Measurements from ENCODE around the gene SLC4A2.
A peak's percentile ranks its signal among the peaks of the same experiment; 100 is the strongest.

Gene SLC4A2

DNA sequence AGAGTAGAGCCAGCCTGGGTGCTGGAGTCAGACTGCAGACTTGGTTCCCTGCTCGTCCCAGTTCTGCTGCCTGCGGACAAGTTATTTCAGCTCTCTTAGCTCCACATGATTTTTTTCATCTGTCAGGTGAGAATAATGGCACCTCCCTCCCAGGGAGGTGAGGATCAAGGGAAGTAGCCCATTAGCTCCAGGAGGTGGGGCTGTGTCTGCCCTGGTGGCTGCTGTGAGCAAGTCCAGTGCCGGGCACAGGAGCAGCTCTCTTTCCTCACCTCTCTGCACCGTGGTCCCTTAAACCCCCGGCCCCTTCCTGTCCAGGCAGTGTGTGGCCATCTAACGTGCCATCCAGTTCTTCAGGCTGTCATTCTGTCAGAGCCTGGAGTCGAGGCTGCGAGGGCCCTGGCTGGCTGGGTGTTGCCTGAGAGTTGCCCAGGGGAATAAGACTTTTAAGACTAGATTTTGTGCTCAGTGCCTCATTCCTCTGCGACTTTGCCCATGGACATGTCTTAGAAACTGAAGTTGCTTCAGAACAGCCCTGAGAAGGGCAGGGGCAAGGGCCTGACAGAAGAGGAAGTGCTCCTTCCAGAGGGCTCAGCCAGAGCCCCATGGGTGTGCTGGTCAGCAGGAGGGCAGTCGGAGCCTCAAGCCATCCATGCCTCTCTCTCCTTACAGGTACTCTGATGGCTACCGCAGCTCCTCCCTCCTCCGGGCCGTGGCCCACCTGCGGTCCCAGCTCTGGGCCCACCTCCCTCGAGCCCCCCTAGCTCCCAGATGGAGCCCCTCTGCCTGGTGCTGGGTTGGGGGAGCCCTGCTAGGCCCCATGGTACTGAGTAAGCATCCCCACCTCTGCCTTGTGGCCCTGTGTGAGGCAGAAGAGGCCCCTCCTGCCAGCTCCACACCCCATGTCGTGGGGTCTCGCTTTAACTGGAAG lies 26.2 kb upstream of the SLC4A2 start:
- H2AK5ac ChIP-seq (ENCODE audit: low read depth, low read length) = no peak overlapping the region
- no peak overlapping the region for H3K4me3 ChIP-seq (ENCODE audit: low read length in 2 of 2)
- no peak overlapping the region for H3K4me2 ChIP-seq (ENCODE audit: insufficient read depth, low read length, poor library complexity, severe bottlenecking)
- H2BK15ac ChIP-seq (ENCODE audit: low read length) = no peak overlapping the region
- H3K27ac ChIP-seq (replicated peaks; ENCODE audit: low read length) = no peak overlapping the region
- no peak overlapping the region for H4K91ac ChIP-seq (ENCODE audit: low read depth, low read length, poor library complexity)
- no peak overlapping the region for H3K14ac ChIP-seq (ENCODE audit: low read length)
- no peaks in the 10 kb centered on the region for H3K9me3 ChIP-seq (replicated peaks in 1 of 2; ENCODE audit: control insufficient read depth in 2 of 2, insufficient read depth in 1 of 2, low read depth in 1 of 2, low read length in 2 of 2)
- no peak overlapping the region for H2AFZ ChIP-seq (ENCODE audit: low read length)
- H2BK5ac ChIP-seq (ENCODE audit: low read length) = no peak overlapping the region
- H3K18ac ChIP-seq (ENCODE audit: low read length) = no peak overlapping the region
- H3K36me3 ChIP-seq (replicated peaks in 1 of 2; ENCODE audit: control insufficient read depth in 2 of 2, insufficient read depth in 2 of 2, low read length in 2 of 2) = peaks cover 12 to 41% of the 10 kb centered on the region in 2 donors
- H3K4me1 ChIP-seq (ENCODE audit: control insufficient read depth in 2 of 2, insufficient read depth in 1 of 2, low read depth in 1 of 2, low read length in 2 of 2) = peaks cover 0 to 4% of the 10 kb centered on the region in 2 donors
- no CpG with 5 or more reads among the region's 17 CpGs for WGBS, 2 donors (ENCODE audit: extremely low coverage in 2 of 2, insufficient read length in 2 of 2, insufficient replicate concordance in 1 of 2)
- no peak overlapping the region for H4K8ac ChIP-seq (ENCODE audit: low read depth, low read length)
- no peak overlapping the region for H2BK12ac ChIP-seq (ENCODE audit: low read length)
- no peaks in the 10 kb centered on the region for H3K79me1 ChIP-seq (ENCODE audit: low read depth, low read length)
- H3K4ac ChIP-seq (ENCODE audit: low read length) = no peak overlapping the region
- peak overlapping the region; percentile 29 for H3K23ac ChIP-seq (ENCODE audit: low read depth, low read length, poor library complexity)
- H2BK120ac ChIP-seq (ENCODE audit: low read depth, low read length) = no peak overlapping the region
- H3K9ac ChIP-seq (ENCODE audit: low read depth, low read length, poor library complexity) = peak overlapping the region; percentile 24
- no peak for DNase-seq (ENCODE audit: low spot score)
- no peaks in the 10 kb centered on the region for H3K27me3 ChIP-seq (ENCODE audit: control insufficient read depth in 3 of 3, insufficient read depth in 3 of 3, low read depth in 1 of 3, low read length in 3 of 3)

DNA sequence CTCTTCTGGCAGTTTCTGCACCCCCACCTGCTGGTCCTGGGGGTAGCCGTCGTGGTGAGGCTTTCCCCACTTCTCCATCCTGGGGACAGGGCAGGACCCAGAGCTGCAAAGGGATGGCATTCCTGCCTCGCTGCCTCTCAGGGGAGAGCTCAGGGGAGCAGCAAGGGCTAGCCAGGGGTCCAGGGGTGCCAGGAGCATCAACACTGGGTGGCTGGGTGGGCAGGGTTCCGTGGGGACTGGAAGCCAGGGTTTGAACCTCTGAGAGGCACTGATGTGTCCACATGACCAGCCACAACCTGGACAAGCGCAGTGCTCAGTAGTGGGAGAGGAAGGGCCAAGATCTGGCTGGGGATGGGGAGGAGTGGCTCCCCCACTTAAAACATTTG lies 25.5 kb upstream of the SLC4A2 start:
- Histone ChIP-seq H2BK5ac (ENCODE audit: low read length) (no peak overlapping the region), H4K91ac (ENCODE audit: low read depth, low read length, poor library complexity) (no peak overlapping the region), H3K9me3 (replicated peaks in 1 of 2; ENCODE audit: control insufficient read depth in 2 of 2, insufficient read depth in 1 of 2, low read depth in 1 of 2, low read length in 2 of 2) (no peaks in the 10 kb centered on the region), H3K4me3 (ENCODE audit: low read length in 2 of 2) (no peak overlapping the region), H2BK120ac (ENCODE audit: low read depth, low read length) (no peak overlapping the region), H3K27ac (replicated peaks; ENCODE audit: low read length) (no peak overlapping the region), H3K4ac (ENCODE audit: low read length) (no peak overlapping the region), H3K18ac (ENCODE audit: low read length) (no peak overlapping the region), H3K4me2 (ENCODE audit: insufficient read depth, low read length, poor library complexity, severe bottlenecking) (no peak overlapping the region), H3K14ac (ENCODE audit: low read length) (no peak overlapping the region), H3K4me1 (ENCODE audit: control insufficient read depth in 2 of 2, insufficient read depth in 1 of 2, low read depth in 1 of 2, low read length in 2 of 2) (peaks cover 3% of the 10 kb centered on the region in 2 donors), H4K8ac (ENCODE audit: low read depth, low read length) (no peak overlapping the region), H3K27me3 (ENCODE audit: control insufficient read depth in 3 of 3, insufficient read depth in 3 of 3, low read depth in 1 of 3, low read length in 3 of 3) (no peaks in the 10 kb centered on the region), H2BK12ac (ENCODE audit: low read length) (no peak overlapping the region), H2BK15ac (ENCODE audit: low read length) (no peak overlapping the region), H3K23ac (ENCODE audit: low read depth, low read length, poor library complexity) (no peak overlapping the region), H3K9ac (ENCODE audit: low read depth, low read length, poor library complexity) (peak overlapping the region; percentile 30), H3K79me1 (ENCODE audit: low read depth, low read length) (no peaks in the 10 kb centered on the region), H2AK5ac (ENCODE audit: low read depth, low read length) (no peak overlapping the region), H3K36me3 (replicated peaks in 1 of 2; ENCODE audit: control insufficient read depth in 2 of 2, insufficient read depth in 2 of 2, low read length in 2 of 2) (peaks cover 13 to 41% of the 10 kb centered on the region in 2 donors), H2AFZ (ENCODE audit: low read length) (no peak overlapping the region)
- no CpG with 5 or more reads among the region's 5 CpGs for WGBS, 2 donors (ENCODE audit: extremely low coverage in 2 of 2, insufficient read length in 2 of 2, insufficient replicate concordance in 1 of 2)
- no peak for DNase-seq (ENCODE audit: low spot score)

DNA sequence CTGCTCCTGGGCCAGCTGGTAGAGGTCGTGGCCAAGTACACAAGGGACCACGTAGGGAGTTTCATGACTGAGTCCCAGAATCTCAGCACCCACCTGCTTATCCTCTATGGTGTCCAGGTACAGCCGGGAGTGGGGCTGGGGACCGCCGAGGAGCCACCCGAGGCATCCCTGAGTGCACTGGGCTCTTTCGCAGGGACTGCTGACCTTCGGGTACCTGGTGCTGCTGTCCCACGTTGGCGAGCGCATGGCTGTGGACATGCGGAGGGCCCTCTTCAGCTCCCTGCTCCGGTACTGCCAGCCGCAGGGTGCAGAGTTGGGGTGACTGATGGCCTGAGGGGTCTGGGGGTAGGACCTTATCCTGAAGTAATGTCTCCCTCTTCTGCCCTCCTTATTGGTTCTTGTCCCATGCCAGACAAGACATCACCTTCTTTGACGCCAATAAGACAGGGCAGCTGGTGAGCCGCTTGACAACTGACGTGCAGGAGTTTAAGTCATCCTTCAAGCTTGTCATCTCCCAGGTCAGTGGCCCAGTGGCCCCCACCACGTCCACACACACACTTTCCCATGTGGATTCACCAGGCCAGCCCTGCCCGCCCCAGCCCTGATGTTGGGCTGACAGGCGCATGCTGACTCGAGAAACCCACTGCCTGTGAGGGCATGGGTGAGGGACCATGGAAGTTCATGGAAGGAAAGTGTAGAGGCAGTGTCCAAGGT lies 24.9 kb upstream of the SLC4A2 start:
- no peak overlapping the region for H3K27ac ChIP-seq (replicated peaks; ENCODE audit: low read length)
- H3K4me1 ChIP-seq (ENCODE audit: control insufficient read depth in 2 of 2, insufficient read depth in 1 of 2, low read depth in 1 of 2, low read length in 2 of 2) = peaks cover 0 to 9% of the 10 kb centered on the region in 2 donors
- H4K91ac ChIP-seq (ENCODE audit: low read depth, low read length, poor library complexity) = no peak overlapping the region
- no peak overlapping the region for H2BK12ac ChIP-seq (ENCODE audit: low read length)
- H3K36me3 ChIP-seq (replicated peaks in 1 of 2; ENCODE audit: control insufficient read depth in 2 of 2, insufficient read depth in 2 of 2, low read length in 2 of 2) = peaks cover 13 to 41% of the 10 kb centered on the region in 2 donors
- H3K18ac ChIP-seq (ENCODE audit: low read length) = no peak overlapping the region
- H3K23ac ChIP-seq (ENCODE audit: low read depth, low read length, poor library complexity) = no peak overlapping the region
- H3K79me1 ChIP-seq (ENCODE audit: low read depth, low read length) = no peaks in the 10 kb centered on the region
- no peak overlapping the region for H2BK120ac ChIP-seq (ENCODE audit: low read depth, low read length)
- no peak overlapping the region for H3K14ac ChIP-seq (ENCODE audit: low read length)
- no peak overlapping the region for H2BK5ac ChIP-seq (ENCODE audit: low read length)
- no CpG with 5 or more reads among the region's 21 CpGs for WGBS, 2 donors (ENCODE audit: extremely low coverage in 2 of 2, insufficient read length in 2 of 2, insufficient replicate concordance in 1 of 2)
- DNase-seq (ENCODE audit: low spot score) = no peak
- no peaks in the 10 kb centered on the region for H3K27me3 ChIP-seq (ENCODE audit: control insufficient read depth in 3 of 3, insufficient read depth in 3 of 3, low read depth in 1 of 3, low read length in 3 of 3)
- H3K4me2 ChIP-seq (ENCODE audit: insufficient read depth, low read length, poor library complexity, severe bottlenecking) = no peak overlapping the region
- no peaks in the 10 kb centered on the region for H3K9me3 ChIP-seq (replicated peaks in 1 of 2; ENCODE audit: control insufficient read depth in 2 of 2, insufficient read depth in 1 of 2, low read depth in 1 of 2, low read length in 2 of 2)
- no peak overlapping the region for H3K9ac ChIP-seq (ENCODE audit: low read depth, low read length, poor library complexity)
- no peak overlapping the region for H4K8ac ChIP-seq (ENCODE audit: low read depth, low read length)
- H2BK15ac ChIP-seq (ENCODE audit: low read length) = no peak overlapping the region
- no peak overlapping the region for H3K4me3 ChIP-seq (ENCODE audit: low read length in 2 of 2)
- H2AFZ ChIP-seq (ENCODE audit: low read length) = no peak overlapping the region
- no peak overlapping the region for H2AK5ac ChIP-seq (ENCODE audit: low read depth, low read length)
- no peak overlapping the region for H3K4ac ChIP-seq (ENCODE audit: low read length)
